GM23338 (cell line): ENCODE results near the gene SNRPA. TPM values are rescaled to one million over a fixed set of nuclear protein-coding genes. Genes with fewer than 3 reads are reported as not detected.
A peak's percentile ranks its signal among the peaks of the same experiment; 100 is the strongest.

ENCODE experiments used
- ATAC-seq: fragments of 200-7000 bp; cut with Tn5 transposase; 3 replicates; pipeline ENCODE4 v1.9.1; 2020
- DNase-seq: peaks from one replicate; pipeline ENCODE4 v3.0.0-alpha.2; 2015; ENCODE audit warnings: low spot score
- H2AFZ ChIP-seq: fragments of 200-600 bp; sonication (generic); 2 replicates; pipeline ENCODE4 v1.8.0; 2016; ENCODE audit warnings: antibody characterized with exemption, mild to moderate bottlenecking, moderate library complexity
- H3F3A ChIP-seq: fragments of 200-600 bp; sonication (generic); replicated peaks from 2 replicates; pipeline ENCODE4 v1.8.0; 2017; ENCODE audit warnings: antibody characterized with exemption, mixed run types, low read depth
- H3K27ac ChIP-seq: fragments of 200-600 bp; sonication (generic); 2 replicates; pipeline ENCODE4 v1.6.1; 2016; ENCODE audit warnings: low read depth
- H3K27me3 ChIP-seq: fragments of 200-600 bp; sonication (generic); 2 replicates; pipeline ENCODE4 v1.8.0; 2016; ENCODE audit warnings: mild to moderate bottlenecking, mixed run types, moderate library complexity; ENCODE audit not compliant: insufficient read depth
- H3K36me3 ChIP-seq: fragments of 200-600 bp; sonication (generic); 2 replicates; pipeline ENCODE4 v1.8.0; 2016; ENCODE audit warnings: mild to moderate bottlenecking; ENCODE audit not compliant: insufficient read depth
- H3K4me1 ChIP-seq: fragments of 200-600 bp; sonication (generic); 2 replicates; pipeline ENCODE4 v1.8.0; 2016; ENCODE audit warnings: mild to moderate bottlenecking, moderate library complexity; ENCODE audit not compliant: insufficient read depth
- H3K4me2 ChIP-seq: fragments of 200-600 bp; sonication (generic); 2 replicates; pipeline ENCODE4 v1.7.1; 2017; ENCODE audit warnings: mixed run types
- H3K4me3 ChIP-seq: fragments of 200-600 bp; sonication (generic); 2 replicates; pipeline ENCODE4 v1.6.1; 2016; ENCODE audit warnings: mixed run types
- H3K79me2 ChIP-seq: fragments of 200-600 bp; sonication (generic); replicated peaks from 2 replicates; pipeline ENCODE4 v1.8.0; 2017; ENCODE audit warnings: mild to moderate bottlenecking; ENCODE audit not compliant: insufficient read depth
- H3K9me2 ChIP-seq: fragments of 200-600 bp; sonication (generic); 2 replicates; pipeline ENCODE4 v1.8.0; 2017; ENCODE audit not compliant: insufficient read depth
- H4K20me1 ChIP-seq: fragments of 200-600 bp; sonication (generic); replicated peaks from 2 replicates; pipeline ENCODE4 v1.8.0; 2017; ENCODE audit warnings: mild to moderate bottlenecking; ENCODE audit not compliant: insufficient read depth
- H3K27ac Mint-ChIP-seq: 2 replicates; pipeline ENCODE4 v1.8.0; 2020; ENCODE audit warnings: inconsistent platforms, mild to moderate bottlenecking, moderate library complexity, mixed read lengths
- H3K27me3 Mint-ChIP-seq: 3 replicates; pipeline ENCODE4 v1.8.0; 2022; ENCODE audit warnings: low read depth, mild to moderate bottlenecking, moderate library complexity, mixed read lengths, inconsistent platforms; ENCODE audit not compliant: insufficient read depth, poor library complexity
- H3K36me3 Mint-ChIP-seq: 3 replicates; pipeline ENCODE4 v1.8.0; 2021; ENCODE audit warnings: low read depth, mild to moderate bottlenecking, inconsistent platforms, moderate library complexity, mixed read lengths
- H3K4me1 Mint-ChIP-seq: 3 replicates; pipeline ENCODE4 v1.8.0; 2020; ENCODE audit warnings: mild to moderate bottlenecking, inconsistent platforms, mixed read lengths
- H3K4me3 Mint-ChIP-seq: 3 replicates; pipeline ENCODE4 v1.8.0; 2021; ENCODE audit warnings: moderate library complexity, mild to moderate bottlenecking, inconsistent platforms, mixed read lengths
- H3K9me3 Mint-ChIP-seq: 3 replicates; pipeline ENCODE4 v1.8.0; 2020; ENCODE audit warnings: moderate library complexity, mild to moderate bottlenecking, inconsistent platforms, mixed read lengths
- CTCF ChIP-seq, 2 experiments: fragments of 200-600 bp in 1 of 2; sonication (generic) in 1 of 2; conservative IDR thresholded peaks; 2 replicates each; pipeline versions ENCODE4 v1.5.1 to v1.6.1; 2016 to 2017; ENCODE audit warnings: antibody characterized with exemption in 2 of 2, low read depth in 2 of 2, mild to moderate bottlenecking in 2 of 2, moderate library complexity in 1 of 2
- EZH2phosphoT487 ChIP-seq: fragments of 200-600 bp; sonication (generic); IDR thresholded peaks from one replicate; pipeline ENCODE4 v1.8.1; 2018; ENCODE audit warnings: antibody characterized with exemption; ENCODE audit not compliant: unreplicated experiment
- JUNB ChIP-seq: IDR thresholded peaks from one replicate; pipeline ENCODE4 v1.6.1; 2016; ENCODE audit warnings: antibody characterized with exemption; ENCODE audit not compliant: unreplicated experiment
- NANOG ChIP-seq: IDR thresholded peaks from 2 replicates; pipeline ENCODE4 v1.6.1; 2016; ENCODE audit warnings: antibody characterized with exemption, borderline replicate concordance
- POLR2AphosphoS5 ChIP-seq: IDR thresholded peaks from 2 replicates; pipeline ENCODE4 v1.6.1; 2016; ENCODE audit warnings: antibody characterized with exemption, low read depth
- ZNF114 ChIP-seq: fragments of 250-450 bp; sonication (Bioruptor Pico); IDR thresholded peaks from 2 replicates; pipeline ENCODE4 v1.5.0; 2020; ENCODE audit warnings: mild to moderate bottlenecking, moderate library complexity
- ZNF331 ChIP-seq: fragments of 250-450 bp; sonication (Bioruptor Pico); IDR thresholded peaks from 2 replicates; pipeline ENCODE4 v1.5.0; 2020; ENCODE audit warnings: low read depth, mild to moderate bottlenecking, moderate library complexity
- ZNF462 ChIP-seq: fragments of 250-450 bp; sonication (Bioruptor Pico); IDR thresholded peaks from 2 replicates; pipeline ENCODE4 v1.5.0; 2020; ENCODE audit warnings: mild to moderate bottlenecking, moderate library complexity
- polyA plus RNA-seq: library from polyadenylated mRNA; unstranded; fragments of >200 nt; fragmentation: Nextera tagmentation; extraction: Ambion mirVana; gene quantifications from 2 replicates; pipeline ENCODE4 v1.2.1, GENCODE V29; 2016
- total RNA-seq: library from RNA; depleted of rRNA; stranded (reverse); fragments of >200 nt; shearing (Covaris generic); gene quantifications from 2 replicates; pipeline ENCODE4 v1.2.3, GENCODE V29; 2014

SNRPA gene
- total and polyA plus RNA-seq, 2 experiments from 2014 or later = 295 to 326 TPM

- TF ChIP-seq EZH2phosphoT487 (no peak), ZNF462 (CRISPR knock-in tag) (no peak), ZNF114 (no peak), JUNB (no peak), ZNF331 (CRISPR knock-in tag) (no peak), NANOG (no peak)
Measured at GRCh38 chr19:40809358-40810086, 58.5 kb downstream of the SNRPA start (continued).

GRCh38 chr19:40810160-40810559 is 59.2 kb downstream of the SNRPA start:
- Histone ChIP-seq H3K4me1 (peaks cover 29% of the 10 kb centered on the region), H3K36me3 (peaks cover 4% of the 10 kb centered on the region; the same call in 1 of the 2 replicates), H3K79me2 (peaks cover 23% of the 10 kb centered on the region), H3K27me3 (peaks cover 12% of the 10 kb centered on the region; the same call in 1 of the 2 replicates), H4K20me1 (peaks cover 23% of the 10 kb centered on the region), H3K27ac (peak overlapping the region; percentile 88), H3K4me3 (peak overlapping the region; percentile 63), H3F3A (peaks cover 34% of the 10 kb centered on the region), H3K9me2 (no peaks in the 10 kb centered on the region), H2AFZ (no peak overlapping the region), H3K4me2 (peak overlapping the region; percentile 96)
- peaks cover 36% of the 10 kb centered on the region for H3K27me3 Mint-ChIP-seq
- TF ChIP-seq CTCF (conservative IDR thresholded peaks at IDR 0.05; ENCODE audit: low read depth in 2 of 2) = no peak
- 0 out of 2 replicates have a peak, but pooled peaks have one; percentile 25 for TF ChIP-seq POLR2AphosphoS5
- H3K36me3 Mint-ChIP-seq = peaks cover 25% of the 10 kb centered on the region
- H3K27ac Mint-ChIP-seq = peak overlapping the region; percentile 45; the same call in 1 of the 2 replicates
- peak overlapping the region; percentile 83 for H3K4me3 Mint-ChIP-seq
- no peaks in the 10 kb centered on the region; the same call in 2 of the 3 replicates for H3K9me3 Mint-ChIP-seq
- no peak for DNase-seq
- peaks cover 55% of the 10 kb centered on the region for H3K4me1 Mint-ChIP-seq
- no peak for ATAC-seq
